ENCODE measurements around the gene DOK6.
"Not testable (repeated sequence)": the region's sequence is repeated elsewhere in the genome, so short reads cannot be mapped to it uniquely, and the experiment has no call there.

The DOK6 gene

GRCh38 chr18:69655816-69656215 is 255.1 kb downstream of the DOK6 start:
- Histone ChIP-seq H3K9me3 (ENCODE audit: insufficient read depth, low read length) (no peaks in the 10 kb centered on the region), H4K20me1 (ENCODE audit: insufficient read depth, low read length) (no peaks in the 10 kb centered on the region), H3K36me3 (replicated peaks; ENCODE audit: low read depth, low read length) (no peaks in the 10 kb centered on the region), H3K27ac (ENCODE audit: low read length) (no peak overlapping the region), H2AFZ (ENCODE audit: low read depth, low read length) (no peak overlapping the region), H3K4me3 (ENCODE audit: low read length) (no peak overlapping the region), H3K27me3 (ENCODE audit: low read depth, low read length) (no peaks in the 10 kb centered on the region), H3K79me2 (ENCODE audit: low read length) (no peaks in the 10 kb centered on the region), H3K9ac (ENCODE audit: low read length) (no peak overlapping the region), H3K4me1 (ENCODE audit: low read length) (peaks cover 10% of the 10 kb centered on the region), H3K4me2 (ENCODE audit: low read length) (no peak overlapping the region)
- TF ChIP-seq, protein P1, sequence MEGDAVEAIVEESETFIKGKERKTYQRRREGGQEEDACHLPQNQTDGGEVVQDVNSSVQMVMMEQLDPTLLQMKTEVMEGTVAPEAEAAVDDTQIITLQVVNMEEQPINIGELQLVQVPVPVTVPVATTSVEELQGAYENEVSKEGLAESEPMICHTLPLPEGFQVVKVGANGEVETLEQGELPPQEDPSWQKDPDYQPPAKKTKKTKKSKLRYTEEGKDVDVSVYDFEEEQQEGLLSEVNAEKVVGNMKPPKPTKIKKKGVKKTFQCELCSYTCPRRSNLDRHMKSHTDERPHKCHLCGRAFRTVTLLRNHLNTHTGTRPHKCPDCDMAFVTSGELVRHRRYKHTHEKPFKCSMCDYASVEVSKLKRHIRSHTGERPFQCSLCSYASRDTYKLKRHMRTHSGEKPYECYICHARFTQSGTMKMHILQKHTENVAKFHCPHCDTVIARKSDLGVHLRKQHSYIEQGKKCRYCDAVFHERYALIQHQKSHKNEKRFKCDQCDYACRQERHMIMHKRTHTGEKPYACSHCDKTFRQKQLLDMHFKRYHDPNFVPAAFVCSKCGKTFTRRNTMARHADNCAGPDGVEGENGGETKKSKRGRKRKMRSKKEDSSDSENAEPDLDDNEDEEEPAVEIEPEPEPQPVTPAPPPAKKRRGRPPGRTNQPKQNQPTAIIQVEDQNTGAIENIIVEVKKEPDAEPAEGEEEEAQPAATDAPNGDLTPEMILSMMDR (IDR thresholded peaks at IDR 0.05; ENCODE audit: low read depth, low read length) = no peak
- no peak for TF ChIP-seq EZH2phosphoT487 (IDR thresholded peaks at IDR 0.05; ENCODE audit: low read depth)

DNA sequence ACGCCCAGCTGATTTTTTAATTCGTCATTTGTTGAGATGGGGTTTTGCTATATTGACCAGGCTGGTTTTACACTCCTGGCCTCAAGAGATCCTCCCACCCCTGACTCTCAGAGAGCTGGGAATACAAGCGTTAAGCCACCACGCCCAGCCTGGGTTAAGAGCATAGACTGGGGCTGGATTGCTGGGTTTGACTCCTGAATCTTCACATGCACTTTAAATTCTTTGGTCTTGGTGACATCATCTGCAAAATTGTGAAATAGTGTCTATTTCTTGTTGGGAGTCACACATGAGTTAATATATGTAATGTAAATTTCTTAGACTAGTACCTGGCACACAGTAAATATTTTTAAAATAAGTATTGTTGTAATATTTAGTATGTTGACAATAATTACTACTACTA is 257.4 kb downstream of the DOK6 start:
- Histone ChIP-seq H3K9me3 (ENCODE audit: insufficient read depth, low read length) (no peaks in the 10 kb centered on the region), H4K20me1 (ENCODE audit: insufficient read depth, low read length) (no peaks in the 10 kb centered on the region), H3K4me3 (ENCODE audit: low read length) (no peak overlapping the region), H3K27me3 (ENCODE audit: low read depth, low read length) (no peaks in the 10 kb centered on the region), H3K9ac (ENCODE audit: low read length) (no peak overlapping the region), H3K36me3 (replicated peaks; ENCODE audit: low read depth, low read length) (no peaks in the 10 kb centered on the region), H3K4me1 (ENCODE audit: low read length) (peaks cover 8% of the 10 kb centered on the region), H3K4me2 (ENCODE audit: low read length) (no peak overlapping the region), H2AFZ (ENCODE audit: low read depth, low read length) (no peak overlapping the region), H3K27ac (ENCODE audit: low read length) (no peak overlapping the region), H3K79me2 (ENCODE audit: low read length) (no peaks in the 10 kb centered on the region)
- TF ChIP-seq EZH2phosphoT487 (IDR thresholded peaks at IDR 0.05; ENCODE audit: low read depth) = no peak
- TF ChIP-seq, protein P1 (IDR thresholded peaks at IDR 0.05; ENCODE audit: low read depth, low read length) = no peak

DNA sequence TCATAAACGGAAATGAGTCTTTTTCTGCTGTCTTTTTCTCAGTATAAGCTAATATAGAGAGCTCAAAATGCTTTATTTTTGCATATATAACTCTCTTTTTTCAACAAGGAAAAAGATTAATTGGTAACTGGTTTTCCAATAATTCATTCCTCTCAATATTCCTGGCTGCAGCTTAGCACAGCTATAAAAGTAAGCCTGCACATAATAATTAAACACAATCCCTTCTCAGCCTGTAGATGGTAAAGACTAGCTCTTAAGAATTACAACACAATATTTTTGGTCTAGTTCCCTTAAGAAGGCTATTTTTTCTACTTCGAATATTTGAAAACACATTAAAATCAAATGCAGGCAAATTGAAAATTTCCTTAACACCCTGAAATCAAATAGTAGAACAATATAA is 258.0 kb downstream of the DOK6 start:
- peaks cover 2% of the 10 kb centered on the region for H3K4me1 ChIP-seq (ENCODE audit: low read length)
- no peaks in the 10 kb centered on the region for H3K27me3 ChIP-seq (ENCODE audit: low read depth, low read length)
- no peak overlapping the region for H3K9ac ChIP-seq (ENCODE audit: low read length)
- no peaks in the 10 kb centered on the region for H3K36me3 ChIP-seq (replicated peaks; ENCODE audit: low read depth, low read length)
- no peak overlapping the region for H3K4me2 ChIP-seq (ENCODE audit: low read length)
- H2AFZ ChIP-seq (ENCODE audit: low read depth, low read length) = no peak overlapping the region
- no peak overlapping the region for H3K4me3 ChIP-seq (ENCODE audit: low read length)
- H3K27ac ChIP-seq (ENCODE audit: low read length) = no peak overlapping the region
- TF ChIP-seq EZH2phosphoT487 (IDR thresholded peaks at IDR 0.05; ENCODE audit: low read depth) = no peak
- TF ChIP-seq, protein P1 (IDR thresholded peaks at IDR 0.05; ENCODE audit: low read depth, low read length) = no peak
- no peaks in the 10 kb centered on the region for H3K79me2 ChIP-seq (ENCODE audit: low read length)
- H3K9me3 ChIP-seq (ENCODE audit: insufficient read depth, low read length) = no peaks in the 10 kb centered on the region
- H4K20me1 ChIP-seq (ENCODE audit: insufficient read depth, low read length) = no peaks in the 10 kb centered on the region

DNA sequence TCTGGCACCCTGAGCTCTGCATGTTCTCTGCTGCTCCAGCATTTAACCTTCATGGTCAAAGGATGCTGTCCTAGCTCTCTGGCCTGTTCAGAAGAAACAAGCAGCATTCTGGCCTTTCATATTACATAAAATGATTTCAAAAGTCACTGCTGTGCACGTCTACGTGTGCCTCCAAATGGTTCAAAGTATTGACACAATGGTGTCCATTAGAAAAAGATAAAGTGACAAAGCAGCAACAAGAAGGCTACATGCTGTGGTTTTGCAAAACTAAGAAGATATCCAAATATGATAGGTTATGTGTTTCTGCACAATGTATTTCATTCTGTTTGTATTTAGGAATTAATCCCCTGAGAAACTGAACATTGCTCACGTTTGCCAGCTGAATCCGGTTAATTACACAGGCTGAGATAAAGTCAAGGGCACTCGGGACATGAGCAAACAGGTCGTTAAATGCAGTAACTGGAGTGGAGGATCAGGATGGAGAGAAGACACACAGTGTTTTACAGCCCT is 258.5 kb downstream of the DOK6 start:
- H4K20me1 ChIP-seq (ENCODE audit: insufficient read depth, low read length) = no peaks in the 10 kb centered on the region
- no peaks in the 10 kb centered on the region for H3K9me3 ChIP-seq (ENCODE audit: insufficient read depth, low read length)
- H3K27me3 ChIP-seq (ENCODE audit: low read depth, low read length) = no peaks in the 10 kb centered on the region
- H3K27ac ChIP-seq (ENCODE audit: low read length) = no peak overlapping the region
- H3K79me2 ChIP-seq (ENCODE audit: low read length) = no peaks in the 10 kb centered on the region
- H3K4me3 ChIP-seq (ENCODE audit: low read length) = no peak overlapping the region
- H2AFZ ChIP-seq (ENCODE audit: low read depth, low read length) = no peak overlapping the region
- H3K36me3 ChIP-seq (replicated peaks; ENCODE audit: low read depth, low read length) = no peaks in the 10 kb centered on the region
- TF ChIP-seq EZH2phosphoT487 (IDR thresholded peaks at IDR 0.05; ENCODE audit: low read depth) = no peak
- TF ChIP-seq, protein P1 (IDR thresholded peaks at IDR 0.05; ENCODE audit: low read depth, low read length) = no peak
- no peak overlapping the region for H3K9ac ChIP-seq (ENCODE audit: low read length)
- H3K4me2 ChIP-seq (ENCODE audit: low read length) = no peak overlapping the region
- no peaks in the 10 kb centered on the region for H3K4me1 ChIP-seq (ENCODE audit: low read length)

GRCh38 chr18:69662090-69662489 is 261.4 kb downstream of the DOK6 start:
- H3K4me2 ChIP-seq (ENCODE audit: low read length); H3K27ac ChIP-seq (ENCODE audit: low read length): not testable (repeated sequence)

More at GRCh38 chr18:69662090-69662489, 261.4 kb downstream of the DOK6 start:
- not testable (repeated sequence) for H3K36me3 ChIP-seq (replicated peaks; ENCODE audit: low read depth, low read length); H3K27me3 ChIP-seq (ENCODE audit: low read depth, low read length); H4K20me1 ChIP-seq (ENCODE audit: insufficient read depth, low read length); H3K9ac ChIP-seq (ENCODE audit: low read length); H3K9me3 ChIP-seq (ENCODE audit: insufficient read depth, low read length); H3K4me1 ChIP-seq (ENCODE audit: low read length); H2AFZ ChIP-seq (ENCODE audit: low read depth, low read length); H3K79me2 ChIP-seq (ENCODE audit: low read length); H3K4me3 ChIP-seq (ENCODE audit: low read length)

Measured in OCI-LY3 (cell line).